NCI-H345 treated with DMSO at 0.1 percent for 48 hours (cell line): ENCODE data around the gene LBHD2.

Source experiments
- DNase-seq: peaks from one replicate; lab custom pipeline; 2025; ENCODE audit not compliant: unreplicated experiment; lab: John Stamatoyannopoulos, UW

LBHD2 gene

DNA sequence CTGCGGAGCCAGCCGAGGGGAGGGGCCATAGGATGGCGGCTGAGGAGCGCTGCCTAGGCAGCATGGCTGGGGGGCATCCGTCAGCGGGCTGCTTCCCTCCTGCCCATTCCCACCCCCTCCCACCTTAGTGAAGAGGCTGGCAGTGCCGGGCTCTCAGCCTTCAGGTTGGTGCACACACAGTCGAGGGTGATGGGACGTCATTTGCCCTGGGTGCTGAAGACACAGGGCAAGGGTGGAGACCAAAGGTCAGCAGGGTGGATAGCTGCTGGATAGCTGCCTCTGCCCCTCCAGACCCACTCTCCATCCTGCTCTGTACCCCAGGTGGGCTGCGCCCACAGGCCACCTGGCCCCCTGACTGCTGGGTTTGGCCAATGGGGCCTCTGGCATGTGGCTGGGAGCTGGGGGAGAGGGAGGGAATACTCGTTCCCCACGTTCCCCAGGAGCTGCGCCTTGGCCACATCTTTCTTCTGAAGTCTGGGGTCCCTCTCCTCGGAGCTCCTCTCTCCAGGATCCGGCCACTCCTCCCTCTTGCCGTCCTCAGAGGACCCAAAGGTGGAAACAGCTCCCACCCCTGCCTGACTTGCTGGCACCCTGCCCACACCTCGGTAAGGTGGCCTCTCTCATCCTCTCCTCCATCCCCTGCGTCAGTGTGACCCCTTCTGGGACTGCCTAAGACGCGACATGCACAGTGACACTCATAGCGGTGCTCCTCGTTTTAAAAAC lies 15.5 kb upstream of the LBHD2 start:
- DNase-seq, result no peak

- DNase-seq, result no peak
Observed at GRCh38 chr14:103070263-103070885, 13.6 kb upstream of the LBHD2 start.

GRCh38 chr14:103070971-103071542 lies 13.0 kb upstream of the LBHD2 start:
- no peak for DNase-seq

DNA sequence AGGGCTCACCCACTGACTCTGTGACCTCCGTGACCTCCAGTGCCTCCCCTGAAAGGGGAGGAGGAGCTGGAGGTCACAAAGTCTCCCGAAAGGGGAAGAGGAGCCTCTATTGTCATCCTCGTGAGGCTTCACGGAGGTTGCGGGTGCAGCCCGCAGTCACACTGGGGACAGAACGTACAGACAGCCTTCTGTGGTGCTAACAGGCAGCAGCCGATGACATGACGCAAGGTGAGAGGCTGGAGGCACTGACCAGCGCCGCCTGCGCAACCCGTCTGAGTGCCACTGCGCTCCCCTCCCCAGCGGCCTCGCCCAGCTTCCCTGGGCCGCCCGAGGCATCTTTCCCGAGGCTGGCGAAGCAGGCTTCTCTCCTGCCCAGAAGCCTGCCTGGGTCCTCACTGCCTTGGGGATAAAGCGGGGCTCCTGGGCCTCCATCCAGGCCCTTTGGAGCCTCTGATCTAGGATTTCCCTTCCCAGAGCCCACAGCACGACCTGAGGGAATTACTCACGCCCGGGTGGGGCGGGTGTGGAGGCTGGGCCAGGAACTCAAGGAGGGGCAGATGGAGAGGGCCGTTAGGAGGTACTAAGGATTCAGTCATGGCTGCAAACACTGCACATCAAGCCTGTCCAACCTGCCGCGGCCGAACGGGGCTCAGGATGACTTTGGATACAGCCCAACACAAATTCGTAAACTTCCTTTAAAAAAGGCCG lies 12.3 kb upstream of the LBHD2 start:
- DNase-seq, result no peak

DNA sequence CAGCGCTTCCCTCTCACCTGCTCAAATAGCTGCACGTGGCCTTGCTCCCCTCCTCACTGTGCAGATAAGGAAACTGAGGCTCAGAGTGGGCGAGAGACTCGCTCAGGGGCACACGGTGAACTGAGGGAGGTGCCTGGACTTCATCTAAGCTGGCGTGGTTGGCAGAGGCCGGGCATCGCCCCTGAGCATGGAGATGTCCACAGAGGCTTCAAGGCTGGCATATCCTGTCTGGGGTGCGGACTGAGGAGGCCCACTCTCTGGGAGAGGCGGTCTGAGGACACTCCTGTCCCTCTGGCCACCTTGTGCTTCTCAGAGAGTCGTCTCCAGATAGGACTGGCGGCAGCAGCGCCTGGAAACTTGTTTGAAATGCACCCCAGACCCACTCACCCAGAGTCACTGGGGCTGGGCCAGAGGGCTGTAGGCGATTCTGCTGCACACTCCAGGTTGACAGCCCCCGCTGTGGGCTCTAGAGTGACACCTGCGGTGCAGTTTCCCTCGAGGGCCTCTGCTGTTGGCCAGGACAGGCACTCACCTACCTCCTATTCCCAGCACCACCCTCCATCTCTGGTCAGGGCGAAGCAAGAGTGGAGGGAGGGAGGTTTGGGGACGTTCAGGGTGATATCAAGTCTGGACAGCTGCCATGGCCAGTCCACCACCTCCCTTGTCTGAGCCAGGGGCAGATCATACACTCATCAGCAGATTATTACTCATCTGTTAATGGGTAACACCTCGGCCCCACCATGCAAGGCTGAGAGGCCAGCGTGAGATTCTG lies 11.2 kb upstream of the LBHD2 start:
- DNase-seq, result no peak

- no peak for DNase-seq
Observed at GRCh38 chr14:103073367-103073875, 10.6 kb upstream of the LBHD2 start.

GRCh38 chr14:103073876-103074728 lies 9.9 kb upstream of the LBHD2 start:
- DNase-seq, result no peak

DNA sequence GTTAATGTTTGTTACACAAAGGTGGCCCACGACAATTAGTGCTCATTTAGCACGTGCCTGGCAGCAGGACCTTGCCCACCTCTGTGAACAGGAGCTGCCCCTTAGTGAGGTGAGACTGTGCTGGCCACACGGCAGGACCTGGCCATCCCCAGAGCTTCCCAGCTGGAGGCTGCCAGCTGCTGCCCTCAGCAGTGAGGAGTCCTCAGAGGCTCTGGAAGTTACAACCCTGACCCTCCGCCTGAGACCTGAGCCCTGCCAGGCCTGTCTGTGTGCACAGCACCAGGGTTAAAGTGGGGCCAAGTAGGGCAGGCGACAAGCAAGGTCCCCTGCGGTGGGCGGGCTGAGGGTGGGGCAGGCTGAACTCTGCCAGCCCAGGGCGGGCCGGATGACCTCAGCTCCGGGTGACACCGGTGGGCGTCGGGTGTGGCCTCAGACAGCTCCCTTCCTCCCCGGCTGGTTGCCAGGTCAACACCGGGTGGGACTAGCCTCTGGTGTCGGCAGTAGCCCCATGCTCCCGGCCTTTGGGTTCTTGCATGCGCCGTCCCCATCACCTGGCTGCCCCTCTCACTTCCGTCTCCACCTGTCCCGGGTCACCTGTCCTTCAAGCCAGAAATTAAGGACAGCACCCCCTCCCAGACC lies 9.2 kb upstream of the LBHD2 start:
- DNase-seq, result no peak

- peak; percentile 67 for DNase-seq
Observed at GRCh38 chr14:103078420-103078749, 5.6 kb upstream of the LBHD2 start.

GRCh38 chr14:103078860-103079587 lies 5.0 kb upstream of the LBHD2 start:
- DNase-seq, result no peak

DNA sequence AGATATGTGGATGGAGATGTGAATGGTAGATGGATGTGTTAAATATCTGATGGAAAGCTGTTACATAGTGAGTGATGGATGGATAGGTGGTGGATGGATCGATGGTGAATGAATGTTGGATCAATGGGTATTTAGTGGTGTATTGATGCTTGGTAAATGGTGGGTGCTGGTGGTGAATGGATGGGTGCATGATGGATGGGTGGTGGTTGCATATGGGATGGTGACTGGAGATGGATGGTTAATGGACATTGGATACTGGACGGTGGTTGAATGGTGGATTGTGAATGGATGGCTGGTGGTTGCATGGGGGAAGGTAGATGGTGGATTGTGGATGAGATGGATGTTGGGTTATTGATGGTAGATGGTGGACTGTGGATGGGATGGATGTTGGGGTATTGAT lies 2.1 kb upstream of the LBHD2 start:
- DNase-seq, result no peak

GRCh38 chr14:103085106-103086091 lies 1.4 kb downstream of the LBHD2 start:
- no peak for DNase-seq

- no peak for DNase-seq
Observed at GRCh38 chr14:103086771-103087342, 2.8 kb downstream of the LBHD2 start.

DNA sequence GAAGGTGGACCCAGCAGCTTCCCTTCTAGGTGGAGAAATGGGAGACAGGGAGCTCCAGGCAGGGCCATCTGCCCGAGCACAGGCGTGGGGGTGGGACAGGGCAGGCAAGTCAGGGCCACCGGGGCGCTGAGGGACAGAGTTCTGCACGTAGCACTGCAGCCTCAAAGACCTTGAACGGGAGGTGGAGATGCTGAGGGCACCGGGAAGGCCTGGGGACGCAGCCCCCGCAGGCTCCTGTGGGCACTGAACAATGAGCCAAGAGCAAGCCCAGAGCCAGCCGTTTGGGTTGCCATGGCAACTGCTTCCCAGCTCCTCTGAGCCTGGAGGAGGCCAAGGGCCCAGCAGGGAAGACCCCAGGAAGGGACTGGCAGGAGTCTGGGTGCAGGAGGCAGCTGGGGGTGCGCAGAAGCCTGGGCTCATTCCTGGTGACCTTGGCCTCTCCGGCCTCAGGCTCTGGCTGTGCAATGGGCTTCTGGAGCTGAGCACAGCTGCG lies 3.4 kb downstream of the LBHD2 start:
- DNase-seq, result no peak

GRCh38 chr14:103088921-103089320 lies 4.9 kb downstream of the LBHD2 start:
- DNase-seq, result no peak

GRCh38 chr14:103089386-103090335 lies 5.7 kb downstream of the LBHD2 start:
- no peak for DNase-seq
